Left lung (tissue), 10 donors: ENCODE data around the gene PIM3. TPM values are rescaled to one million over a fixed set of nuclear protein-coding genes. Genes with fewer than 3 reads are reported as not detected.

Experiments
- ATAC-seq: fragments of 200-7000 bp; cut with Tn5 transposase; one replicate; pipeline ENCODE4 v1.9.1; 2020; ENCODE audit warnings: moderate library complexity
- DNase-seq, 4 donors: peaks; one replicate each; pipeline ENCODE4 v3.0.0-alpha.2; 2013 to 2020
- H3K27ac ChIP-seq, 2 donors: fragments of 200-600 bp; sonication (generic) in 1 of 2; one replicate each; pipeline versions ENCODE4 v1.5.0 to v1.8.0; 2020 to 2021
- H3K27me3 ChIP-seq, 2 donors: fragments of 200-600 bp; sonication (generic) in 1 of 2; one replicate each; pipeline versions ENCODE4 v1.5.0 to v1.8.0; 2020 to 2021
- H3K36me3 ChIP-seq, 2 donors: fragments of 200-600 bp; sonication (generic) in 1 of 2; one replicate each; pipeline versions ENCODE4 v1.5.0 to v1.8.0; 2020 to 2021
- H3K4me1 ChIP-seq, 2 donors: fragments of 200-600 bp; one replicate each; pipeline ENCODE4 v1.8.0; 2021
- H3K4me3 ChIP-seq, 2 donors: fragments of 200-600 bp; sonication (generic) in 1 of 2; one replicate each; pipeline versions ENCODE4 v1.5.0 to v1.8.0; 2020 to 2021; ENCODE audit warnings: mild to moderate bottlenecking in 1 of 2
- H3K9me3 ChIP-seq, 2 donors: fragments of 200-600 bp; sonication (generic) in 1 of 2; one replicate each; pipeline versions ENCODE4 v1.5.0 to v1.8.0; 2020 to 2021
- CTCF ChIP-seq, 2 donors: fragments of 200-600 bp; sonication (generic) in 1 of 2; IDR thresholded peaks; one replicate each; pipeline versions ENCODE4 v1.5.0 to v1.8.0; 2021; ENCODE audit warnings: antibody characterized with exemption in 2 of 2
- intact Hi-C, 2 donors: fragments of 100-400 bp; cut with DNase I; formaldehyde crosslinking; loops; one replicate each; pipeline versions ENCODE4 v1.11.2 to v1.14.2; 2022
- polyA plus RNA-seq, 6 donors: library from polyadenylated mRNA; unstranded; fragments of 120-200 nt; gene quantifications; one replicate each; pipeline ENCODE4 v1.2.1, GENCODE V29; 2013; ENCODE audit not compliant: insufficient read length in 6 of 6
- total RNA-seq, 2 donors: library from RNA; stranded (reverse); fragmentation: NEBNext Ultra II Directional; extraction: Animal tissue kit (Norgen Biotek cat#: 25700); gene quantifications; one replicate each; pipeline ENCODE4 v1.2.1, GENCODE V29; 2021
- donor health status: DM: no; HTN: yes; CAD: no.
- donor health status: DM: no; HTN: no; CAD: no.

PIM3 gene
- total and polyA plus RNA-seq, 8 donors = 21.3 to 129 (median 32.1) TPM

GRCh38 chr22:49968313-49968830 lies 7.8 kb downstream of the PIM3 start:
- Histone ChIP-seq H3K36me3 (peaks cover 0 to 30% of the 10 kb centered on the region in 2 donors), H3K27ac (peak overlapping the region in 1 of 2 donors; percentile 97), H3K27me3 (peaks cover 0 to 8% of the 10 kb centered on the region in 2 donors), H3K9me3 (no peaks in the 10 kb centered on the region), H3K4me3 (no peak overlapping the region), H3K4me1 (peaks cover 37 to 92% of the 10 kb centered on the region in 2 donors)
- ATAC-seq (no peak), DNase-seq (peak in 1 of 4 donors; percentile 75)
- intact Hi-C loops = no loop called here
- no peak for TF ChIP-seq CTCF (IDR thresholded peaks at IDR 0.05)

- Histone ChIP-seq H3K27ac (peak overlapping the region in 1 of 2 donors; percentile 97), H3K9me3 (no peaks in the 10 kb centered on the region), H3K4me1 (peaks cover 31 to 85% of the 10 kb centered on the region in 2 donors), H3K4me3 (no peak overlapping the region), H3K36me3 (peaks cover 0 to 23% of the 10 kb centered on the region in 2 donors), H3K27me3 (peaks cover 0 to 8% of the 10 kb centered on the region in 2 donors)
- intact Hi-C loops = no loop called here
- no peak for ATAC-seq
- DNase-seq = peak in 2 of 4 donors; percentile 36 to 79
- TF ChIP-seq CTCF (IDR thresholded peaks at IDR 0.05) = no peak
These were observed 8.5 kb downstream of the PIM3 start for GRCh38 chr22:49968831-49969661.

GRCh38 chr22:49969751-49970527 lies 9.4 kb downstream of the PIM3 start:
- Histone ChIP-seq H3K36me3 (peaks cover 0 to 14% of the 10 kb centered on the region in 2 donors), H3K27ac (peak overlapping the region; percentile 61 to 96), H3K9me3 (no peaks in the 10 kb centered on the region), H3K4me1 (peaks cover 24 to 77% of the 10 kb centered on the region in 2 donors), H3K27me3 (peaks cover 0 to 8% of the 10 kb centered on the region in 2 donors), H3K4me3 (no peak overlapping the region)
- intact Hi-C loops = no loop called here
- DNase-seq (peak in 1 of 4 donors; percentile 78), ATAC-seq (no peak)
- TF ChIP-seq CTCF (IDR thresholded peaks at IDR 0.05) = no peak

GRCh38 chr22:49970528-49971231 lies 10.1 kb downstream of the PIM3 start:
- no peak for TF ChIP-seq CTCF (IDR thresholded peaks at IDR 0.05)
- Histone ChIP-seq H3K4me1 (peaks cover 24 to 69% of the 10 kb centered on the region in 2 donors), H3K9me3 (no peaks in the 10 kb centered on the region), H3K27me3 (peaks cover 0 to 8% of the 10 kb centered on the region in 2 donors), H3K36me3 (peaks cover 0 to 7% of the 10 kb centered on the region in 2 donors), H3K4me3 (peak overlapping the region; percentile 33 to 57), H3K27ac (peak overlapping the region; percentile 76 to 96)
- DNase-seq (peak in 3 of 4 donors; percentile 87 to 99 (median 97)), ATAC-seq (peak; percentile 89)
- intact Hi-C loops = no loop called here
